C4-2B (cell line): Measurements from ENCODE around the gene NXF1.

ENCODE experiments used
- ZFX ChIP-seq: fragments of 450-650 bp; IDR thresholded peaks from 2 replicates; pipeline ENCODE4 v1.6.1; 2017
- TF ChIP-seq, protein P1 (sequence below): fragments of 450-650 bp; conservative IDR thresholded peaks from 2 replicates; pipeline ENCODE4 v1.5.1; 2017; ENCODE audit warnings: mild to moderate bottlenecking

GRCh38 chr11:62842171-62842741 lies 37.0 kb upstream of the NXF1 start:
- TF ChIP-seq, protein P1, sequence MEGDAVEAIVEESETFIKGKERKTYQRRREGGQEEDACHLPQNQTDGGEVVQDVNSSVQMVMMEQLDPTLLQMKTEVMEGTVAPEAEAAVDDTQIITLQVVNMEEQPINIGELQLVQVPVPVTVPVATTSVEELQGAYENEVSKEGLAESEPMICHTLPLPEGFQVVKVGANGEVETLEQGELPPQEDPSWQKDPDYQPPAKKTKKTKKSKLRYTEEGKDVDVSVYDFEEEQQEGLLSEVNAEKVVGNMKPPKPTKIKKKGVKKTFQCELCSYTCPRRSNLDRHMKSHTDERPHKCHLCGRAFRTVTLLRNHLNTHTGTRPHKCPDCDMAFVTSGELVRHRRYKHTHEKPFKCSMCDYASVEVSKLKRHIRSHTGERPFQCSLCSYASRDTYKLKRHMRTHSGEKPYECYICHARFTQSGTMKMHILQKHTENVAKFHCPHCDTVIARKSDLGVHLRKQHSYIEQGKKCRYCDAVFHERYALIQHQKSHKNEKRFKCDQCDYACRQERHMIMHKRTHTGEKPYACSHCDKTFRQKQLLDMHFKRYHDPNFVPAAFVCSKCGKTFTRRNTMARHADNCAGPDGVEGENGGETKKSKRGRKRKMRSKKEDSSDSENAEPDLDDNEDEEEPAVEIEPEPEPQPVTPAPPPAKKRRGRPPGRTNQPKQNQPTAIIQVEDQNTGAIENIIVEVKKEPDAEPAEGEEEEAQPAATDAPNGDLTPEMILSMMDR = no peak
- TF ChIP-seq ZFX = no peak
